Femur (tissue), 1 donor: ENCODE results near the gene ZNF652.

Experiments used
- DNase-seq: peaks from one replicate; pipeline ENCODE4 v3.0.0-alpha.2; 2017

The ZNF652 gene

DNA sequence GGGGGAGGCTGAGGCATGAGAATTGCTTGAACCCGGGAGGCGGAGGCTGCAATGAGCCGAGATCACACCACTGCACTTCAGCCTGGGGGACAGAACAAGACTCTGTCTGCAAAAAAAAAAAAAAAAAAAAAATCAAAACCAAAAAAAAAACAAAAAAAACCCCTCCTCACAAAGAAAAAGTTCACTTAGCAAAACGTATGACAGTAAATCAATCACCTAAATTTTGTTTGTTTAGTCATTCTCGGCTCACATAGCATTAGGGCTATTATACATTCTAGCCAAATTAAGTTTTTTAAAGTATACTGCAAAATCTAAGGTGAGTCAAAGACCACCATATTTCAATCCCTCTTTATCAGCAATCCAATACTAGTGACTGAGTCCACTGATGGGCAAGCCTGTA lies 5.7 kb downstream of the ZNF652 start:
- no peak for DNase-seq

DNA sequence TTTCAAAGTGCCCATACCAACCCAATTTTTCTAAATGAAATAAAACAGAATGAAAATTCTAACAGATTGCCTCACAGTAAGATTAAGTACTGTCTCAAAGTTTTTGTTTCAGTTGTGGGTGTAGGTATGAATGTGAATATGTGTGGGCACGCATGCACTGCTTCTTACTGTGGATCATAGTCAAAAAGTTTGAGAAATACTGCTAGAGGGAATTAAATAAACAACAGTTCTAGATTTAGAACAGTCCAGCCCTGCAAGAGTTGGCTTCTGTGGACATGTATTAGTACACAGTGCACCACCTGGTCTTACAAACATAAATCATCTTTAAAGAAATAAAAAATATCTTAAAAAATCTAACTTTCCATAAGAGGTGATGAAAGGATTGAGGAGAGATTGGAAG lies 8.4 kb downstream of the ZNF652 start:
- DNase-seq: no peak

DNA sequence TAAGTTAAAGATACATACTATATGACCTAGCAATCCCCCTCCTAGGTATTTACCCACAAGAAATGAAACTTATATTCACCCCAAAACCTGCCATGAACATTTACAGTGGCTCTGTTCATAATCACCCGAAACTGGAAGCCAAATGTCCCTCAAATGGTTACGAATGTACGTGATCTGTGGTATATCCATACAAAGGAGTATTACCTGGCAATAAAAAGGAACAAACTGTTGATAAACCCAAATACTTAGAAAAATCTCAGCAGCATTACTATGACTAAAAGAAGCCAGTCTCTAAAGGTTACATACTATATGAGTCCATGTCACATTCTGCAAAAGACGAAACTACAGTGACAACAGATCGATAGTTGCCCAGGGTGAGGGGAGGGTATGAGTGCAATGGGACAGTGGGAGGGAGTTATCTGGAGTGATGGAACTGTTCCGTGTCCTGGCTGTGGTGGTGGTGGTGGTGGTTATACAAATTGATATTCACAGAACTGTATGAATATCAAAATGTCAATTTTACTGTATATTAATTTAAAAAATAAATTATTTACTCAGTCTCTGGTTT lies 9.4 kb downstream of the ZNF652 start:
- no peak for DNase-seq

DNA sequence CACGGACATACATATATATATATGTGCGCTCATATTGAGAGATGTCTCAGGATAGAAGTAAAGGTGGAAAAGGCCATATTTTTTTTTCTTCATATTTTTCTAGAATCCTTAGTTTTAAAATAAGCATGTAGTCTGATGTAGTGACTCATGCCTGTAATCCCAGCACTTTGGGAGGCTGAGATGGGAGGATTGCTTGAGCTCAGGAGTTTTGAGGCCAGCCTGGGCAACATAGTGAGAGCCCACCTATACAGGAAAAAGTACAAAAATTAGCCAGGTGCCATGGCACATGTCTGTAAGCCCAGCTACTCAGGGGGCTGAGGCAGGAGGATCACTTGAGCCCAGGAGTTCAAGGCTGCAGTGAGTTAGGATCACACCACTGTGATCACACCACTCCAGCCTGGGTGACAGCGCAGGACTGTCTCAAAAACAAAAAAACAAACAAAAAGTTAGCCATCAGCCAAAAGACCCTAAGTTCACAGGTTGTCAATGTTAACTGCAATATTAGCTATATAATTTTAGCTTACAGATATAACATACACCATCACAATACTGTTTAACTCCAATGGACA lies 10.4 kb downstream of the ZNF652 start:
- no peak for DNase-seq

DNA sequence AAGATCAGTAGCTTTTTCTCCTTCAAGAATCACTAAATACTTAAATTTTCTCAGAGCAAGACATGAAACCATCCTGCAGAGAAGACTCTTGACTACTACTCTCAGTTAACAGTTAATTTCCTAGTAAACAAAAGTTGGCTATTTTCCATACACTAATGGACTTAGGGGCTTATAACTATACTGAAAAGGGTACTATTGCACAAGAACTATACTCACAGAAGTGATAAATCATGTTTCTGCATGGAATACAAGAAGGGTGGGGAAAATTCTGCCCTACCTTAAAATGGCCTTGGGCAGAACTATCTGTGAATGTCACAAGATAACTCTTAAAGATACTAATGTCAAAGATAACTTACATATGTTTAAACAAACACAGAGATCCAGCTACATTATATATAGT lies 12.5 kb downstream of the ZNF652 start:
- no peak for DNase-seq

GRCh38 chr17:49344914-49345313 lies 17.1 kb downstream of the ZNF652 start:
- no peak for DNase-seq

DNA sequence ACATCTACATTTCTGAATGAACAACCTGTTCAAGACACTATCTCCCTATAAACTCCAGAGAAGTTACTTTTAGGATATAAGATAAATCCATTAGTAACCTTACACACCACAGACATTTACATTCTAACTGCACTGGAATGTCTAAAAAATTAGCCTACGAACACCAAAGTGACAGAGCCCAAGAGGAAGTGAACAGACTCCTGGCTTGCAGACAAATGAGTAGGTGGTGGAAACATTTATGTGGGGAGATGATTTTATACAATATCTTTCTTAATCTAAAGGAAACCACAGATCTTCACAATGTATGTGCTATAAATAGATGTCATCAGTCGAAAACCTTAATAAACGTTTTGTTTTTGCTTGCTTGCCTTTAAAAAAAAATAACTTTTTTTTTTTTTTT lies 18.8 kb downstream of the ZNF652 start:
- no peak for DNase-seq

- no peak for DNase-seq
Measured at GRCh38 chr17:49342575-49342936, 19.5 kb downstream of the ZNF652 start.

DNA sequence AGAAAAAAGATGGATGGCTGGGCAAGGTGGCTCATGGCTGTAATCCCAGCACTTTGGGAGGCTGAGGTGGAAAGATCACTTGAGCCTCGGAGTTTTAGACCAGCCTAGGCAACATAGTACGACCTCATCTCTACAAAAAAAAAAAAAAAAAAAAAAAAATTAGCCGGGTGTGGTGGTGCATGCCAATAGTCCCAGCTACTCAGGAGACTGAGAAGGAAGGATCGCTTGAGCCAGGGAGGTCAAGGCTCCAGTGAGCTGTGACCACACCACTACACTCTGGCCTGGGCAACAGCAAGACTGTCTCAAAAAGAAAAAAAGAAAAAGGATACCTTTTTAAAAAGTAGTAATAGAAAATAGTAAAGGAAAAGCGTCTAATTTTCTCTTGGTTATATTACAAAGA lies 20.7 kb downstream of the ZNF652 start:
- no peak for DNase-seq

GRCh38 chr17:49339354-49339753 lies 22.7 kb downstream of the ZNF652 start:
- no peak for DNase-seq

GRCh38 chr17:49338883-49339282 lies 23.2 kb downstream of the ZNF652 start:
- DNase-seq: no peak

GRCh38 chr17:49337884-49338283 lies 24.2 kb downstream of the ZNF652 start:
- no peak for DNase-seq

DNA sequence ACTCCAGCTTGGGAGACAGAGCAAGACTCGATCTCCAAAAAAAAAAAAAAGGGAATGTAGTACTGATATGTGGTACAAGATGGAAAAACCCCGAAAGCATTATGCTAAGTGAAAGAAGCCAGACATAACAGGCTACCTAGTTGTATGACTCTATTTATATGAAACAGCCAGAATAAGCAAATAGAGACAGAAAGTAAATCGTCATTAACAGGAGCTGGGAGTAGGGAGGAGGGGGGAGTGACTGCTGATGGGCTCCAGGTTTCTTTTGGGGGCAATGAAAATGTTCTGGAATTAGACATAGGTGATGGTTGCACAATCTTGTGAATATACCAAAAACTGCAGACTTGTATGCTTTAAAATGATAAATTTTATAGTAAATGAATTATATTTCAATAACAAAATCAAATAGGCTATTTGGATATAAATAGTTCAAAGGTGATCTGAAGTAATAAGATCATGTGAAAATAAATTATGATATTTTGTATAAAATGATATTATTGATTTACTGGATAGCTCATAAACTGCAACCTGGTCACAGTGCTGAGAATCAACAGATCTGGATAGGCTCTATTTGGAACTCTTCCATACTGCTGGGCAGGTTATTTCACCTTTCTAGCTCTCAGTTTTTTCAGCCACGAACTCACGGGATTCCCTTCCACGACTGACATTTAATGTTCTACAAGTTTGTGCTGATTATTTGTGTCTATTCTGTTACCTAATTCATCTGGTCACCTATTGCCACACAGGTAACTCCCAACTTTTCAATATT lies 27.1 kb downstream of the ZNF652 start:
- no peak for DNase-seq

DNA sequence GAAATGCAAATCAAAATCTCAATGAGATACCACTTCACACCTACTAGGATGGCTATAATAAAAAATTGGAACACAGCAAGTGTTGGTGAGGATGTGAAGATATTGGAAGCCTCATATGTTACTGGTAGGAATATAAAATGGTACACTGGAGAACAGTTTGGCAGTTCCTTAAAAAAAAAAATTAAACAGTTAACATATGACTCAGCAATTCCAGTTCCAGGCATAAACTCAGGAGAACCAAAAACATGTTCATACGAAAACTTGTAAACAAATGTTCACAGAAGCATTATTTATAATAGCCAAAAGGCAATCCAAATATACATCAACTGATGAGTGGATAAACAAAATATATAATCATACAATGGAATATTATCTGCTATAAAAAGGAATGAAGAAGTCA lies 28.2 kb downstream of the ZNF652 start:
- DNase-seq: no peak

DNA sequence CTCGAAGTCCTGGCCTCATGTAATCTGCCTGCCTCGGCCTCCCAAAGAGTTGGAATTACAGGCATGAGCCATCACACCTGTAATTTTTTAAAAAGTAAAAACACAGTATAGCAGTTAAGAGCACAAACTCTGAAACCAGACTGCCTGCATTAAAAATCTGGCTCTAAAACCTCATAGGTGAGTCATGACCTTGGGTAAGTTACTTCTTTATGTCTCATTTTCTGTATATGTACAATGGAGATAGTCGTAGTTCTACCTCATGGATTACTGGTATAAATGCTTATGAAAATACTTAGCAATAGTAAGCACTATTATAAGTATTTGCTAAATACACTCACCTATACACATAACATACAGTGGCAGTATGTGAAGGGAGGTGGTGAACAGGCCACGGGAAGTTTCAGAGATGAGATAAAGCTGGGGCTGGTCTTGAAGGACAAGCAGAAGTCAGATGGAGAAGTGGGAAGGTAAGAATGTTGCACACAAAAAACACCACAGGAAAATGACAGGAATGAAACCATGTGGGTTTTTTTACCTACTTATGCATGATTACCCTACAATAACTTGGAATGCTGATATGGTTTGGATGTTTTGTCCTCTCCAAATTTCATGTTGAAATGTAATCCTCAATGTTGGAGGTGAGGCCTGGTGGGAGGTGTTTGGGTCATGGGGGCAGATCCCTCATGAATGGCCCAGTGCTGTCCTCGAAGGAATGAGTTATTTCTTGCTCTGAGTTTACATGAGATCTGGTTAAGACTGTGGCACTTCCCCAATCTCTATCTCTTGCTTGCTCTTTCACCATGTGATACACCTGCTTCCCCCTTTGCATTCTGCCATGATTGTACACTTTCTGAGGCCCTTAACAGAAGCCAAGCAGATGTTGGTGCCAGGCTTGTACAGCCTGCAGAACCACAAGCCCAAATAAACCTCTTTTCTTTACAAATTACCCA lies 33.9 kb downstream of the ZNF652 start:
- no peak for DNase-seq

GRCh38 chr17:49325980-49326379 lies 36.1 kb downstream of the ZNF652 start:
- no peak for DNase-seq

DNA sequence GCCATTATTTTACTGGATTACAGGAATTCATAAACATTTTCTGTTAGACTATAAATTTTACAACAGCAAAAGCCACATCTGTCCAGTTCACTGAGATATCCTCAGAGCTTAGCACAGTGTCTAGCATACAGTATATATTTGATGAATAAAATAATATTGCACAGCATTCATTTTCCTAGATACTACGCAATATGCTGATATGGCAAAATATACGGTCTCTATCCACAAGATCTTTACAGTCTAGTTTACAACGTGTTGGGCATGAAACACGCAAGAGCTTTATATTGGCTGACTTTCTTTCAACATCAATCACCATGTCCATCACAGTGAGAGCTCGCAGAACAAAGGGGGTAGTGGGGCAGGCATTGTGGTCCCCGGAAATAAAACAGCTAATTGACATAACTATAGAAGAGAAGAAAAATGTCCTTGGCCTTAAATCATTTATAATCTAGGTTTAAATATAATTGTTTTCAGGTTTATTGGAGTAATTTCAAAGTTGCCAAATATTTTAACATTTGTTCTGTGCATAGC lies 43.5 kb downstream of the ZNF652 start:
- DNase-seq: no peak

DNA sequence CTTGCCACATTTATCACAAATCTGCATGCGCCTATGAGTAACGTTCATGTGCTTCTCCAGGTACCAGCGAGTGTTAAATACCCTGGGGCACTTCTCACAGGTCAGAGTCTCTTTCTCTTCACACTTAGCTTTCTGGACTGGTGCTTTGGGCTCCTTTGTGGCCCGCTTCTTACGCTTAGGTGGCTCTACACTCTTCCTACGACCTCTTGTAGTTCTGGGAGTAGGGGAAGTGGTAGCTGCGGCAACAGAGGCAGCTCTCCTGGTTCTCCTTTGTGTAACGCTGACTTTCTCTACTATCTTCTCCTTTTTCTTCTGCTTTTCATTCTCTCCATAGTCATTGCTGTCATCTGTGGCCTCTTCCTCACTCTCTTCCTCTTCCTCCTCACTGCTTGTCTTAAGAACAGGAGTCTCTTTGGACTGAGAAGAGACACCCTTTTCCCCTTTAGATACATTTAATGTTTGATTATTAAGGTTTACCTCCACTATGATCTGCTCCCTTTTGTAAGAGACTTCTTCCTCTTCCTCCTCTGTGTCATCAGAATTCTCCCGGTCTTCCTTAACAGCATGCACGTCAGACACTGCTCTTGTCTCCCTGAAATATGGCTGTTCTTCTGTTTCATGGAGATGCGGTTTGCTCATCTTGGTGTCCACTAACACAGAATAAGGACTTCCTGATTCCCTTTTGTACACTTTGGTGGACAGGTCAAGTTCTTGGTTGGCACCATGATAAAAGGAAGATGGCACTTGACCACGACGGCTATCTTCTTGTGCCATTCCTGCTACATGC lies 45.0 kb downstream of the ZNF652 start:
- DNase-seq: no peak

DNA sequence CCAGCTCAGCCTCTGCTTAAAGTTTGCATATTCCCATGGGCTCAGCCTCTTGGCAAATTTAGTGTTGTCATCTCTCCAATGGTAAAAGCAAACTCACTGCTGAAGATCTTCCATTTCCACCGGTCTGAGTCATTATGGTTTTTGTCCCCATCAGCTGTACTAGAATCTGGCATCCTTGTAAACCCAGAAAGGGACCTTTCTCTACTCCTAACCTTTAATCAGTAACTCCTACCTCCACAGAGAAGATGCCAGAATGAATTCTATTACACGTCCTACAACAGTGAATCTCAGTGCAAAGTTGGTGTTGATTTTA lies 45.8 kb downstream of the ZNF652 start:
- no peak for DNase-seq

- peak; percentile 76 for DNase-seq
Measured at GRCh38 chr17:49315551-49316257, 46.3 kb downstream of the ZNF652 start.

- no peak for DNase-seq
Measured at GRCh38 chr17:49312722-49313121, 49.3 kb downstream of the ZNF652 start.

DNA sequence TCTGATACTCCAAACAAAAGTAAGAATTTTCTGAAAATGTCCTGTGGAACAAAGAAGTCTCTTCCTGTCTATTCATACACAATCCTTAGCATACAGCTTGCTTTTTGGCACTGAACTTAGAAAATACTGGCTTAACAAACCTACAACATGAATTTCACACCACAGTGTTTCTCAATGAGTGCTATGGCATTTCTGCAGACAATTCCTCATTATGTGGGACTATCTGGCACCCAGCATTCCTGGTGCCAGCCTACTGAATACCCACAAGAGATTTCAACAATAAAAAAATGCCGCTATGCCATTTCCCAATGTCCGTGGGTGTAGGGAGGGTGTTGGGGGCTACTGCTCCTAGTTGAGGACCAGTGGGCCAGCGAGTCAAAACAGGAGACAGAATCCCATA lies 62.1 kb downstream of the ZNF652 start:
- no peak for DNase-seq
